Measurements from ENCODE around the gene MIF4GD. TPM values are rescaled to one million over a fixed set of nuclear protein-coding genes. Genes with fewer than 3 reads are reported as not detected.

The MIF4GD gene
- total RNA-seq, 8 experiments from 2014 or later = 9.8 to 21.2 (median 16.3) TPM

DNA sequence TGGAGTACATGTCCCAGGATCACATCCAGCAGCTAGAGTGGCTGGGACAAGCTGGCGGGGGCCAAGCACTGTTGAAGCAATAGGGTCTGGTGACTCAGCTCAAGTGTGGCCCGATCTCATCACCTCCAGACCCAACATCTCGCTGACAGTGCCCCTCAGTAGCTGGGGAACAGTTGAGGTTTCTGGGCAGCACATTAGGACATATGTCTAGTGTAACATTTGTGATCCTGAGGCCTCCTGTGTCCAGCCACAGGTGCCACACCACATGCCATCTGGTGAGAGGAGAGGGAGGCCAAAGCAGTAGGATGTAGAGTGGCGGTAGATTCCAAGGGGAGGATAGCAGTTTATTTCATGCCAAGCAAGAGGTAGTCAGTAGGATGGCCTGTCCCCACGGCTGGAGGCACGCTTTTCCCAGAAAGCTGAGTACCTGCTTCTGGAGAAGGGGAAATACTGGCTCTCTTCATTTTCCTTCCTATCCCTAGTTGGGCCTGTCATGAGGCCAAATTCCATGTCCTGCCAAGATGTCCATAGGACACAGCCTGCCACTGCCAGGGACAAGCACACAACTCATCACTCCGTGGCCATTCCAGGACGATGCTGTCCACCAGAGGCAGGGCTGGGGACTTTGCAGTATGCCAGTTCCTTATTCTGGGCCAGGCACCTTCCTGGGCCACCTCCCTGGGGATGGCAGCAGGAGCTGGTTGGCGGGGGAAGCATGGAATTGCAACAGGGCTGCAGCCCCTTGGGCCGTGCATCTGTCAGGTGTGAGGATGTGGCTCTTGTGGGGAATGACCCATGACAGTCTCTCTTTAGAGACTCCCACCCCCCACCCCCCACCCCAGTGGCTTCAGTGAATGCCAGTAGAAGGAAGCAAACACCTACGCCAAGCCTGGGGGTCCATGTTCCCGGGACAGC lies 33.7 kb downstream of the MIF4GD start:
- no peak for ATAC-seq (replicated peaks in 6 of 8)
- in situ Hi-C loops (cut with MboI; ENCODE audit: low pct_unique_long_range_greater_than_20kb in 2 of 9, low sequenced_read_pairs in 9 of 9, unreplicated experiment in 9 of 9) = no loop called here
- Histone ChIP-seq H3K4me3 (no peak overlapping the region), H3K27ac (no peak overlapping the region), H3K4me1 (replicated peaks in 1 of 2) (no peaks in the 10 kb centered on the region)
- 88 to 100% (median 93%) methylated on average over 1 to 4 of the region's 12 CpGs; no CpG with 5 or more reads in 4 of the 10 experiments for WGBS, 10 experiments

DNA sequence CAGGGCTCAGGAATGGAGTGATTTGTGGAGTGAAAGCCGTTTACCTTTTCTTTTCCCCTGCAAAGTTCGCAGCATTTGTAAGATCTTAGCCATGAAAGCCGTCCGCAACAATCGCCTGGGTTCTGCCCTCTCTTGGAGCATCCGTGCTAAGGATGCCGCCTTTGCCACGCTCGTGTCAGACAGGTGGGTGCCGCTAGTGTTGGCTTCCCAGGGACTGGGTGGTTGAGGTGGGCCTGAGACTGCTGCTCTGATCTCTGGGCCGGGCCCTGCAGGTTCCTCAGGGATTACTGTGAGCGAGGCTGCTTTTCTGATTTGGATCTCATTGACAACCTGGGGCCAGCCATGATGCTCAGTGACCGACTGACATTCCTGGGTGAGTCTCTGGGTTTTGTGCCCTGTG lies 38.2 kb downstream of the MIF4GD start:
- no peak overlapping the region for H3K27ac ChIP-seq
- 85 to 100% (median 96%) methylated on average over 1 to 11 of the region's 13 CpGs; no CpG with 5 or more reads in 5 of the 10 experiments for WGBS, 10 experiments

DNA sequence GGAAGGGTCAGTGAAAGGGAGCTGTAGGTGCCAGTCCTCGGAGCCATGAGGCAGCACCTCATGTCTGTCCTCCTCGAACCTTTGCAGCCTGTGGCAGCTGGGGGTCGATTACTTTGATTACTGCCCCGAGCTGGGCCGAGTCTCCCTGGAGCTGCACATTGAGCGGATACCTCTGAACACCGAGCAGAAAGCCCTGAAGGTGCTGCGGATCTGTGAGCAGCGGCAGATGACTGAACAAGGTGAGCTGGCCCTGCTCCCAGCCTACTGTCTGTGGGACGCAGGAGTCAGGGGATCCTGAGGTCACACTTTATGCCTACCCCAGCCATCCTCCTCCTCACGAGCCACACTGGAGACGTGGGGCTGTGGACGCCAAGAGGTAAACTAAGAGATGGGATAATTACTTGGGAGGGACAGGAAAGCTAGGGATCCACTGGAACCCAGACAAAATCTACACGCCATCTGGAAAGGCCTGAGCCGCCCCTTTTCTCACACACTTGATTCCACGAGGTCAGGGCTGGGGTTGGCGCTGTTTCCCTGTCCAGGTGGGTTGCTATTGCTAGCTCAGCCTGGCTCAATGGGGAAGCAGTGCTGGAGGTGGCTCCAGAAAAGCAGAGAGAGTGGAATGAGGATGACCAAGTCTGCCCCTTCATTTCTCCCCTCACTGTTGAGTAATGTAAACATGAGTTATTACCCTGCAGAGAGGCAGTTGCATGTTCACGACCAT lies 39.1 kb downstream of the MIF4GD start:
- WGBS, 10 experiments = 73 to 100% (median 100%) methylated on average over 1 to 3 of the region's 18 CpGs; no CpG with 5 or more reads in 3 of the 10 experiments
- Histone ChIP-seq H3K27ac (no peak overlapping the region), H3K4me1 (replicated peaks in 1 of 2) (no peaks in the 10 kb centered on the region), H3K4me3 (no peak overlapping the region)
- in situ Hi-C loops (cut with MboI; ENCODE audit: low pct_unique_long_range_greater_than_20kb in 2 of 9, low sequenced_read_pairs in 9 of 9, unreplicated experiment in 9 of 9) = no loop called here
- ATAC-seq (replicated peaks in 6 of 8) = no peak

More for the DNA sequence above, 38.2 kb downstream of the MIF4GD start:
- in situ Hi-C loops (cut with MboI; ENCODE audit: low pct_unique_long_range_greater_than_20kb in 2 of 9, low sequenced_read_pairs in 9 of 9, unreplicated experiment in 9 of 9) = no loop called here
- no peaks in the 10 kb centered on the region for H3K4me1 ChIP-seq (replicated peaks in 1 of 2)
- ATAC-seq (replicated peaks in 6 of 8) = no peak
- no peak overlapping the region for H3K4me3 ChIP-seq

DNA sequence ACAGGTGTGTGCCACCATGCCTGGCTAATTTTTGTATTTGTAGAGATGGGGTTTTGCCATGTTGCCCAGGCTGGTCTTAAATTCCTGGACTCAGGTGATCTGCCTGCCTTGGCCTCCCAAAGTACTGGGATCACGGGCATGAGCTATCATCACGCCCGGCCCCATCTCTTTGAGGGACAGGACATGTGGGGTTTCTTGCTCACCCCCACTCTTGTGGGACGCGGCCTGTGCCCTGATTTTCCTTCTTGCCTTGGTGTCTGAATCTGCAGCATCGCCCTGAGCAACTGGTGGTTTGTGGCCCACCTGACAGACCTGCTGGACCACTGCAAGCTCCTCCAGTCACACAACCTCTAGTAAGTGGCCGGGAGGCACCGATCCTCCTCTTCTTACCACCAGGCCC lies 40.0 kb downstream of the MIF4GD start:
- WGBS, 10 experiments = 80 to 100% (median 93%) methylated on average over 1 to 3 of the region's 8 CpGs; no CpG with 5 or more reads in 7 of the 10 experiments
- no peak for ATAC-seq (replicated peaks in 6 of 8)
- H3K27ac ChIP-seq = no peak overlapping the region
- no peak overlapping the region for H3K4me3 ChIP-seq
- in situ Hi-C loops (cut with MboI; ENCODE audit: low pct_unique_long_range_greater_than_20kb in 2 of 9, low sequenced_read_pairs in 9 of 9, unreplicated experiment in 9 of 9) = no loop called here
- no peaks in the 10 kb centered on the region for H3K4me1 ChIP-seq (replicated peaks in 1 of 2)

DNA sequence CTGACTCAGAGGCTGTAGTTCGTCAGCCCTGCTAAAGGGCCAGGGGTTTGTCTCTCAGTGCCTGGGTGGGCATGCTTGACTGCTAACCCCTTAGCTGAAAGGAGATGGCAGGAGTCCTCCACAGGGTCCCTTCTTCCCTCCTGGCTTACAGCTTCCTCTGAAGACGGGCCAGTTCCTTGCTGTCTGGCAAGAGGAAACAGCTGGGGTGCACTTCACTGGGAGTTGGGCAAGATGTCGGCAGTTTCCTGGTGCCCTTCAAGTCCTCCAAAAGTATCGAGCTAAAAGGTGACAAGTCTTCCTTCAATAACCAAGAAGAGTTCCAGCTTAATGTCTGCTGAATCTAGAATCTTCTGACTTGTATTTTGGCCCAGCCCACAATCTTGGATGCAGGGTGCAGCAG lies 42.2 kb downstream of the MIF4GD start:
- WGBS, 10 experiments = 87 to 100% (median 91%) methylated on average over 1 to 4 of the region's 4 CpGs; no CpG with 5 or more reads in 5 of the 10 experiments
- Histone ChIP-seq H3K4me3 (no peak overlapping the region), H3K27ac (no peak overlapping the region), H3K4me1 (replicated peaks in 1 of 2) (no peaks in the 10 kb centered on the region)
- in situ Hi-C loops (cut with MboI; ENCODE audit: low pct_unique_long_range_greater_than_20kb in 2 of 9, low sequenced_read_pairs in 9 of 9, unreplicated experiment in 9 of 9) = no loop called here
- ATAC-seq (replicated peaks in 6 of 8) = no peak

DNA sequence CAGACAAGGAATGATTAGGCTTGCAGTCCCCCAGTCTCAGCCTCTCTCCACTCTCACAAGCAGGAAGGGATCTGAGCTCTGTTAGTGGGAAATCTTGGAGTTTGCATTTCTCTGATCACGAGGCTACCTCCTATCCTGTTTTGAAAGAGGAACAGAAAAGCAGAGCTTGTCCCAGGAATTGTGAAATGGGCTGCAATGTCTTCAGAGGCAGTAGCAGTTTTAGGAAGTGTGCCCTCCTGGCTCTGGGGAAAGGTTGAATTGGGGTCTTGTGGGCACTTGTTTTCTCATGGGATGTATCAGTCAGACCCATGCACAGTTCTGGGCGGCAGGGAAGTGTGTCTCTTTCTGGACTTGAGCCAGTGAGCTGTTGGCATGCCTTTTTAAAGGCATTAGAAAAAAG lies 42.7 kb downstream of the MIF4GD start:
- Histone ChIP-seq H3K4me1 (replicated peaks in 1 of 2) (no peaks in the 10 kb centered on the region), H3K27ac (no peak overlapping the region), H3K4me3 (no peak overlapping the region)
- in situ Hi-C loops (cut with MboI; ENCODE audit: low pct_unique_long_range_greater_than_20kb in 2 of 9, low sequenced_read_pairs in 9 of 9, unreplicated experiment in 9 of 9) = no loop called here
- ATAC-seq (replicated peaks in 6 of 8) = no peak
- WGBS, 10 experiments = 0 to 100% (median 88%) methylated on average over 1 to 2 of the region's 2 CpGs; no CpG with 5 or more reads in 1 of the 10 experiments

DNA sequence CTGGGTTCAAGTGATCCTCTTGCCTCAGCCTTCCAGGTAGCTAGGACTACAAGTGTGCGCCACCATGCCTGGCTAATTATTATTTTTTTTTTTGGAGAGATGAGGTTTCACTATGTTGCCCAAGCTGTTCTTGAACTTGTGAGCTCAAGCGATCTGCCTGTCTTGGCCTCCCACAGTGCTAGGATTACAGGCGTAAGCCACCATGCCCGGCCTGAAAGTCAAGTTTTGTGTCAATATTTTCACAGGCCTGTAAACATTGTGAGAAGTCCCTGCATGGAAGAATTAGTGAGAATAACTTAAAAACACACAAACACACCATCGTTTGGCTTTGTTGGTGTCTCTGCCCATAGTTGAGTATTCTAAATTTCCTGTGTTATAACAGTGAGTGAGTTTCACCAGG lies 43.3 kb downstream of the MIF4GD start:
- in situ Hi-C loops (cut with MboI; ENCODE audit: low pct_unique_long_range_greater_than_20kb in 2 of 9, low sequenced_read_pairs in 9 of 9, unreplicated experiment in 9 of 9) = no loop called here
- WGBS, 10 experiments = 67 to 100% (median 93%) methylated on average over 1 to 4 of the region's 5 CpGs; no CpG with 5 or more reads in 4 of the 10 experiments
- H3K27ac ChIP-seq = no peak overlapping the region
- no peak for ATAC-seq (replicated peaks in 6 of 8)
- no peaks in the 10 kb centered on the region for H3K4me1 ChIP-seq (replicated peaks in 1 of 2)
- no peak overlapping the region for H3K4me3 ChIP-seq

DNA sequence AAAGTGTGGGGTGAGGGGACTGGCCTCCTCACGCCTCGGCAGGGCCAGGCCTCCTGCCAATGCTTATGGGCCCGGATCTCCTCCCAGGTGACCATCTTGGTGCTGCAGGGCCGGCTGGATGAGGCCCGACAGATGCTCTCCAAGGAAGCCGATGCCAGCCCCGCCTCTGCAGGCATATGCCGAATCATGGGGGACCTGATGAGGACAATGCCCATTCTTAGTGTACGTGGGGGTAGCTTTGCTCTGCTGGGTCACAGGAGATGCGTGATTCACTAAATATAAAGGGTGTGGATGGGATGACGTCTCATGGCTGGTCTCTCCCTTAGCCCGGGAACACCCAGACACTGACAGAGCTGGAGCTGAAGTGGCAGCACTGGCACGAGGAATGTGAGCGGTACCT lies 46.0 kb downstream of the MIF4GD start:
- no peak overlapping the region for H3K4me3 ChIP-seq
- no peak overlapping the region for H3K27ac ChIP-seq
- peak in 2 of 8 experiments; percentile 51 to 83 for ATAC-seq (replicated peaks in 6 of 8)
- in situ Hi-C loops (cut with MboI; ENCODE audit: low pct_unique_long_range_greater_than_20kb in 2 of 9, low sequenced_read_pairs in 9 of 9, unreplicated experiment in 9 of 9) = no loop called here
- H3K4me1 ChIP-seq (replicated peaks in 1 of 2) = no peaks in the 10 kb centered on the region
- 27 to 100% (median 77%) methylated on average over 2 to 7 of the region's 14 CpGs; no CpG with 5 or more reads in 2 of the 10 experiments for WGBS, 10 experiments

DNA sequence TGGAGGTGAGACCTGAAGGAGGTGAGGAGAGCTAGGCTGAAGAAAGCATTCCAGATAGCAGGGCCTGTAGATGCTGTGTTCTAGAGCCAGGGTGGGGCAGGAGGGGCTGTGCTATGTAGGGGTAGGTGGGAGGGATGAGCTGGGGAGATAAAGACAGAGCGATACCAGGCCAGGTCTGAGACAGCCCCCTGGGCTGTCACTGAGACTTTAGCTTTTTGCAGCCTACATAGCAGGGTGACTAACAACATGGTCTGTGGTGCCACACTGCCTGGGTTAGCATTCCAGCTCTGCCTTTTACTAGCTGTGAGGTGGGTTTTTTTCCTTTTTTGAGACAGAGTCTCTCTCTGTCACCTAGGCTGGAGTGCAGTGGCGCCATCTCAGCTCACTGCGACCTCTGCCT lies 51.2 kb downstream of the MIF4GD start:
- Histone ChIP-seq H3K4me3 (no peak overlapping the region), H3K4me1 (replicated peaks in 1 of 2) (no peaks in the 10 kb centered on the region), H3K27ac (no peak overlapping the region)
- in situ Hi-C loops (cut with MboI; ENCODE audit: low pct_unique_long_range_greater_than_20kb in 2 of 9, low sequenced_read_pairs in 9 of 9, unreplicated experiment in 9 of 9) = no loop called here
- 100% methylated on average over 1 to 2 of the region's 3 CpGs; no CpG with 5 or more reads in 8 of the 10 experiments for WGBS, 10 experiments
- ATAC-seq (replicated peaks in 6 of 8) = no peak

DNA sequence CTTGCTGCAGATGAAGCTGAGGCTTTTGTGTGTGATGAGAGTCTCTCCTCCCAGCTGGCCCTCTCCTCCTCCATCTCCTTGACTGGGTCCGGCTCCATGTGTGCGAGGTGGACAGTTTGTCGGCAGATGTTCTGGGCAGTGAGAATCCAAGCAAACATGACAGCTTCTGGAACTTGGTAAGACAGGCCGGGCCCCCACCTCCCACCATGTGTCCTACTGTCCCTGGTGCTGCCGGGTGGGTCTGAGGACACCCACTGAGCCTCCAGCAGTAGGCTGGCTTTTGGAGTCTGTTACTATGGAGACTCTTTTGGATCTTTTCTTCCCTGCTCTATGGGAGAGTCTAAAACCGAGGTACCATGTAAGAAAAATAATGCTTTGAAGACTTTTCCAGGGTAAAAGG lies 52.9 kb downstream of the MIF4GD start:
- Histone ChIP-seq H3K4me1 (replicated peaks in 1 of 2) (no peaks in the 10 kb centered on the region), H3K27ac (no peak overlapping the region), H3K4me3 (no peak overlapping the region)
- in situ Hi-C loops (cut with MboI; ENCODE audit: low pct_unique_long_range_greater_than_20kb in 2 of 9, low sequenced_read_pairs in 9 of 9, unreplicated experiment in 9 of 9) = no loop called here
- no peak for ATAC-seq (replicated peaks in 6 of 8)
- WGBS, 10 experiments = 48 to 100% (median 87%) methylated on average over 1 to 6 of the region's 6 CpGs; no CpG with 5 or more reads in 1 of the 10 experiments

Other genes starting within 250 kb of the MIF4GD start
- 100 to 1,000 TPM; 282 to 662 (median 376) TPM for gene ATP5PD, start 224.3 kb downstream of the MIF4GD start, total RNA-seq
- gene KCTD2, start 224.0 kb downstream of the MIF4GD start, total RNA-seq = 10 to 100 TPM; 13.2 to 41.6 (median 30.6) TPM
- 10 to 100 TPM in 2 of 8 experiments, 1 to 10 TPM in 1, under 1 TPM in 2, not detected in 3; 0.09 to 16.6 (median 5.0) TPM for gene SLC16A5, start 183.3 kb downstream of the MIF4GD start, total RNA-seq
- 10 to 100 TPM in 2 of 8 experiments, 1 to 10 TPM in 6; 3.7 to 11.3 (median 6.1) TPM for gene ARMC7, start 161.3 kb downstream of the MIF4GD start, total RNA-seq
- gene NT5C, start 139.5 kb downstream of the MIF4GD start, total RNA-seq = 10 to 100 TPM; 30.0 to 86.8 (median 41.9) TPM
- gene JPT1, start 116.7 kb downstream of the MIF4GD start, total RNA-seq = 100 to 1,000 TPM in 7 of 8 experiments, 10 to 100 TPM in 1; 95.0 to 664 (median 275) TPM
- gene SUMO2, start 88.3 kb downstream of the MIF4GD start, total RNA-seq = 100 to 1,000 TPM; 114 to 263 (median 169) TPM
- 10 to 100 TPM; 16.0 to 69.3 (median 21.0) TPM for gene NUP85, start 65.6 kb downstream of the MIF4GD start, total RNA-seq
- 10 to 100 TPM; 13.0 to 39.2 (median 18.9) TPM for gene GGA3, start 9.6 kb downstream of the MIF4GD start, total RNA-seq
- 100 to 1,000 TPM in 1 of 8 experiments, 10 to 100 TPM in 7; 48.2 to 108 (median 78.7) TPM for gene MRPS7, start 9.4 kb downstream of the MIF4GD start, total RNA-seq
- 10 to 100 TPM in 2 of 8 experiments, 1 to 10 TPM in 6; 3.7 to 17.9 (median 5.9) TPM for gene SLC25A19, start 18.2 kb upstream of the MIF4GD start, total RNA-seq
- 10 to 100 TPM; 37.1 to 76.5 (median 43.9) TPM for gene GRB2, start 134.4 kb upstream of the MIF4GD start, total RNA-seq
- gene TMEM94, start 185.4 kb upstream of the MIF4GD start, total RNA-seq = 10 to 100 TPM; 19.3 to 92.7 (median 56.1) TPM
- gene CASKIN2, start 244.3 kb upstream of the MIF4GD start, total RNA-seq = 10 to 100 TPM in 1 of 8 experiments, 1 to 10 TPM in 7; 2.2 to 10.8 (median 6.4) TPM
- 10 to 100 TPM; 11.1 to 25.1 (median 14.9) TPM for gene TSEN54, start 245.3 kb upstream of the MIF4GD start, total RNA-seq

All from motor neuron (in vitro differentiated cells).